WTC11 (cell line): ENCODE measurements around the gene SLC43A3. TPM values are rescaled to one million over a fixed set of nuclear protein-coding genes. Genes with fewer than 3 reads are reported as not detected.

Source experiments
- ATAC-seq: fragments of 200-7000 bp; cut with Tn5 transposase; 2 replicates; pipeline ENCODE4 v1.10.0; 2021; ENCODE audit warnings: mild to moderate bottlenecking, moderate library complexity
- CTCF ChIA-PET: fragments of 300-600 bp; sonication (Branson Sonifier 250); formaldehyde crosslinking; loops from one replicate; lab custom pipeline; 2021; ENCODE audit warnings: antibody characterized with exemption; lab: Charles Lee
- POLR2A ChIA-PET: fragments of 350-600 bp; sonication (Branson Sonifier 250); formaldehyde crosslinking; loops from one replicate; lab custom pipeline; 2021; ENCODE audit warnings: antibody characterized with exemption; lab: Charles Lee
- DNase-seq: peaks from one replicate; pipeline ENCODE4 v3.0.0; 2021; ENCODE audit warnings: low spot score
- H3K27ac Mint-ChIP-seq: 2 replicates; pipeline ENCODE4 v1.8.0; 2021; ENCODE audit warnings: mixed read lengths
- H3K27me3 Mint-ChIP-seq: 2 replicates; pipeline ENCODE4 v1.8.0; 2021; ENCODE audit warnings: low read depth, mild to moderate bottlenecking, moderate library complexity, mixed read lengths
- H3K36me3 Mint-ChIP-seq: 2 replicates; pipeline ENCODE4 v1.8.0; 2021; ENCODE audit warnings: mixed read lengths
- H3K4me1 Mint-ChIP-seq: 2 replicates; pipeline ENCODE4 v1.8.0; 2022; ENCODE audit warnings: mixed read lengths
- H3K4me3 Mint-ChIP-seq: 2 replicates; pipeline ENCODE4 v1.8.0; 2021; ENCODE audit warnings: mild to moderate bottlenecking, moderate library complexity, mixed read lengths
- H3K9me3 Mint-ChIP-seq: 2 replicates; pipeline ENCODE4 v1.8.0; 2021; ENCODE audit warnings: mixed read lengths
- ATF1 ChIP-seq: sonication (generic); formaldehyde crosslinking; IDR thresholded peaks from 2 replicates; pipeline ENCODE4 v1.8.1; 2023; ENCODE audit warnings: mild to moderate bottlenecking, moderate library complexity, missing genetic modification reagents
- CREM ChIP-seq: sonication (generic); formaldehyde crosslinking; IDR thresholded peaks from 2 replicates; pipeline ENCODE4 v1.8.1; 2022; ENCODE audit warnings: mild to moderate bottlenecking, missing genetic modification reagents, moderate library complexity
- ESRRA ChIP-seq: sonication (generic); formaldehyde crosslinking; IDR thresholded peaks from 2 replicates; pipeline ENCODE4 v1.8.1; 2022; ENCODE audit warnings: mild to moderate bottlenecking, missing genetic modification reagents, borderline replicate concordance
- HMGXB4 ChIP-seq: sonication (generic); formaldehyde crosslinking; IDR thresholded peaks from 2 replicates; pipeline ENCODE4 v1.8.1; 2023; ENCODE audit warnings: mild to moderate bottlenecking, moderate library complexity, missing genetic modification reagents
- JUN ChIP-seq: sonication (generic); formaldehyde crosslinking; IDR thresholded peaks from 2 replicates; pipeline ENCODE4 v1.8.0; 2023; ENCODE audit warnings: mild to moderate bottlenecking, missing genetic modification reagents
- NR3C1 ChIP-seq: sonication (generic); formaldehyde crosslinking; conservative IDR thresholded peaks from 2 replicates; pipeline ENCODE4 v1.8.1; 2023; ENCODE audit warnings: low read depth, mild to moderate bottlenecking, missing genetic modification reagents
- PREB ChIP-seq: sonication (generic); formaldehyde crosslinking; IDR thresholded peaks from 2 replicates; pipeline ENCODE4 v1.8.1; 2022; ENCODE audit warnings: mild to moderate bottlenecking, missing genetic modification reagents, moderate library complexity, borderline replicate concordance
- USF1 ChIP-seq: sonication (generic); formaldehyde crosslinking; IDR thresholded peaks from 2 replicates; pipeline ENCODE4 v1.8.0; 2022; ENCODE audit warnings: mild to moderate bottlenecking, missing genetic modification reagents
- total RNA-seq: library from RNA; stranded (reverse); gene quantifications from 3 replicates; pipeline ENCODE4 v1.2.3, GENCODE V29; 2021
- TF ChIP-seq, protein P1 (sequence below): sonication (generic); formaldehyde crosslinking; IDR thresholded peaks from 2 replicates; pipeline ENCODE4 v1.8.1; 2023; ENCODE audit warnings: mild to moderate bottlenecking, missing genetic modification reagents, borderline replicate concordance
- TF ChIP-seq, protein P2 (sequence below): fragments of 250-450 bp; sonication (Bioruptor Pico); IDR thresholded peaks from 2 replicates; pipeline ENCODE4 v1.9.0; 2021; ENCODE audit warnings: mild to moderate bottlenecking
- TF ChIP-seq, protein P3 (sequence below): sonication (generic); formaldehyde crosslinking; conservative IDR thresholded peaks from 2 replicates; pipeline ENCODE4 v1.8.1; 2023; ENCODE audit warnings: mild to moderate bottlenecking, low read depth, missing genetic modification reagents, moderate library complexity

Gene SLC43A3
- total RNA-seq, 1 experiment from 2014 or later: 22.6 TPM

GRCh38 chr11:57418131-57418530, 8.8 kb downstream of the SLC43A3 start:
- no peak for DNase-seq
- Mint-ChIP-seq H3K27ac (no peak overlapping the region), H3K27me3 (no peaks in the 10 kb centered on the region), H3K36me3 (peaks cover 52% of the 10 kb centered on the region), H3K9me3 (no peaks in the 10 kb centered on the region), H3K4me3 (no peak overlapping the region), H3K4me1 (0 out of 2 replicates have a peak, but pooled peaks cover 4% of the 10 kb centered on the region)
- no peak for TF ChIP-seq HMGXB4 (CRISPR knock-in tag)
- TF ChIP-seq USF1 (CRISPR knock-in tag): no peak
- TF ChIP-seq, protein P1, sequence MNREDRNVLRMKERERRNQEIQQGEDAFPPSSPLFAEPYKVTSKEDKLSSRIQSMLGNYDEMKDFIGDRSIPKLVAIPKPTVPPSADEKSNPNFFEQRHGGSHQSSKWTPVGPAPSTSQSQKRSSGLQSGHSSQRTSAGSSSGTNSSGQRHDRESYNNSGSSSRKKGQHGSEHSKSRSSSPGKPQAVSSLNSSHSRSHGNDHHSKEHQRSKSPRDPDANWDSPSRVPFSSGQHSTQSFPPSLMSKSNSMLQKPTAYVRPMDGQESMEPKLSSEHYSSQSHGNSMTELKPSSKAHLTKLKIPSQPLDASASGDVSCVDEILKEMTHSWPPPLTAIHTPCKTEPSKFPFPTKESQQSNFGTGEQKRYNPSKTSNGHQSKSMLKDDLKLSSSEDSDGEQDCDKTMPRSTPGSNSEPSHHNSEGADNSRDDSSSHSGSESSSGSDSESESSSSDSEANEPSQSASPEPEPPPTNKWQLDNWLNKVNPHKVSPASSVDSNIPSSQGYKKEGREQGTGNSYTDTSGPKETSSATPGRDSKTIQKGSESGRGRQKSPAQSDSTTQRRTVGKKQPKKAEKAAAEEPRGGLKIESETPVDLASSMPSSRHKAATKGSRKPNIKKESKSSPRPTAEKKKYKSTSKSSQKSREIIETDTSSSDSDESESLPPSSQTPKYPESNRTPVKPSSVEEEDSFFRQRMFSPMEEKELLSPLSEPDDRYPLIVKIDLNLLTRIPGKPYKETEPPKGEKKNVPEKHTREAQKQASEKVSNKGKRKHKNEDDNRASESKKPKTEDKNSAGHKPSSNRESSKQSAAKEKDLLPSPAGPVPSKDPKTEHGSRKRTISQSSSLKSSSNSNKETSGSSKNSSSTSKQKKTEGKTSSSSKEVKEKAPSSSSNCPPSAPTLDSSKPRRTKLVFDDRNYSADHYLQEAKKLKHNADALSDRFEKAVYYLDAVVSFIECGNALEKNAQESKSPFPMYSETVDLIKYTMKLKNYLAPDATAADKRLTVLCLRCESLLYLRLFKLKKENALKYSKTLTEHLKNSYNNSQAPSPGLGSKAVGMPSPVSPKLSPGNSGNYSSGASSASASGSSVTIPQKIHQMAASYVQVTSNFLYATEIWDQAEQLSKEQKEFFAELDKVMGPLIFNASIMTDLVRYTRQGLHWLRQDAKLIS (CRISPR knock-in tag): no peak
- TF ChIP-seq, protein P2, sequence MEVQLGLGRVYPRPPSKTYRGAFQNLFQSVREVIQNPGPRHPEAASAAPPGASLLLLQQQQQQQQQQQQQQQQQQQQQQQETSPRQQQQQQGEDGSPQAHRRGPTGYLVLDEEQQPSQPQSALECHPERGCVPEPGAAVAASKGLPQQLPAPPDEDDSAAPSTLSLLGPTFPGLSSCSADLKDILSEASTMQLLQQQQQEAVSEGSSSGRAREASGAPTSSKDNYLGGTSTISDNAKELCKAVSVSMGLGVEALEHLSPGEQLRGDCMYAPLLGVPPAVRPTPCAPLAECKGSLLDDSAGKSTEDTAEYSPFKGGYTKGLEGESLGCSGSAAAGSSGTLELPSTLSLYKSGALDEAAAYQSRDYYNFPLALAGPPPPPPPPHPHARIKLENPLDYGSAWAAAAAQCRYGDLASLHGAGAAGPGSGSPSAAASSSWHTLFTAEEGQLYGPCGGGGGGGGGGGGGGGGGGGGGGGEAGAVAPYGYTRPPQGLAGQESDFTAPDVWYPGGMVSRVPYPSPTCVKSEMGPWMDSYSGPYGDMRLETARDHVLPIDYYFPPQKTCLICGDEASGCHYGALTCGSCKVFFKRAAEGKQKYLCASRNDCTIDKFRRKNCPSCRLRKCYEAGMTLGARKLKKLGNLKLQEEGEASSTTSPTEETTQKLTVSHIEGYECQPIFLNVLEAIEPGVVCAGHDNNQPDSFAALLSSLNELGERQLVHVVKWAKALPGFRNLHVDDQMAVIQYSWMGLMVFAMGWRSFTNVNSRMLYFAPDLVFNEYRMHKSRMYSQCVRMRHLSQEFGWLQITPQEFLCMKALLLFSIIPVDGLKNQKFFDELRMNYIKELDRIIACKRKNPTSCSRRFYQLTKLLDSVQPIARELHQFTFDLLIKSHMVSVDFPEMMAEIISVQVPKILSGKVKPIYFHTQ (CRISPR knock-in tag): no peak
- TF ChIP-seq JUN: no peak
- TF ChIP-seq ESRRA (CRISPR knock-in tag): no peak
- TF ChIP-seq, protein P3, sequence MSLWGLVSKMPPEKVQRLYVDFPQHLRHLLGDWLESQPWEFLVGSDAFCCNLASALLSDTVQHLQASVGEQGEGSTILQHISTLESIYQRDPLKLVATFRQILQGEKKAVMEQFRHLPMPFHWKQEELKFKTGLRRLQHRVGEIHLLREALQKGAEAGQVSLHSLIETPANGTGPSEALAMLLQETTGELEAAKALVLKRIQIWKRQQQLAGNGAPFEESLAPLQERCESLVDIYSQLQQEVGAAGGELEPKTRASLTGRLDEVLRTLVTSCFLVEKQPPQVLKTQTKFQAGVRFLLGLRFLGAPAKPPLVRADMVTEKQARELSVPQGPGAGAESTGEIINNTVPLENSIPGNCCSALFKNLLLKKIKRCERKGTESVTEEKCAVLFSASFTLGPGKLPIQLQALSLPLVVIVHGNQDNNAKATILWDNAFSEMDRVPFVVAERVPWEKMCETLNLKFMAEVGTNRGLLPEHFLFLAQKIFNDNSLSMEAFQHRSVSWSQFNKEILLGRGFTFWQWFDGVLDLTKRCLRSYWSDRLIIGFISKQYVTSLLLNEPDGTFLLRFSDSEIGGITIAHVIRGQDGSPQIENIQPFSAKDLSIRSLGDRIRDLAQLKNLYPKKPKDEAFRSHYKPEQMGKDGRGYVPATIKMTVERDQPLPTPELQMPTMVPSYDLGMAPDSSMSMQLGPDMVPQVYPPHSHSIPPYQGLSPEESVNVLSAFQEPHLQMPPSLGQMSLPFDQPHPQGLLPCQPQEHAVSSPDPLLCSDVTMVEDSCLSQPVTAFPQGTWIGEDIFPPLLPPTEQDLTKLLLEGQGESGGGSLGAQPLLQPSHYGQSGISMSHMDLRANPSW (CRISPR knock-in tag): no peak
- no peak for TF ChIP-seq CREM (CRISPR knock-in tag)
- TF ChIP-seq ATF1 (CRISPR knock-in tag): no peak
- no peak for ATAC-seq
- ChIA-PET CTCF (no interaction called here), POLR2A (no interaction called here)

GRCh38 chr11:57417056-57417455, 9.9 kb downstream of the SLC43A3 start:
- Mint-ChIP-seq H3K27me3 (no peaks in the 10 kb centered on the region), H3K4me1 (0 out of 2 replicates have a peak, but pooled peaks cover 4% of the 10 kb centered on the region)
- no peak for DNase-seq
- TF ChIP-seq NR3C1 (no peak), PREB (CRISPR knock-in tag) (no peak)
- TF ChIP-seq, all 79 proteins: peak for 0
- ChIA-PET POLR2A (no interaction called here), CTCF (no interaction called here)
- ATAC-seq: no peak
- H3K4me3 Mint-ChIP-seq: no peak overlapping the region
- peaks cover 50% of the 10 kb centered on the region for H3K36me3 Mint-ChIP-seq
- no peak overlapping the region for H3K27ac Mint-ChIP-seq
- no peaks in the 10 kb centered on the region for H3K9me3 Mint-ChIP-seq
